IPS DF 6.9 (cell line): ENCODE results near the gene NEK2.
"Not testable (repeated sequence)": the region's sequence is repeated elsewhere in the genome, so short reads cannot be mapped to it uniquely, and the experiment has no call there.

Experiments used
- DNase-seq: peaks from one replicate; pipeline ENCODE4 v3.0.0-alpha.2; 2013; ENCODE audit warnings: low read depth, low spot score
- H3K27ac ChIP-seq: one replicate; pipeline ENCODE4 v1.5.1; 2013; ENCODE audit warnings: low read length, control low read depth
- H3K27me3 ChIP-seq: 2 replicates; pipeline ENCODE4 v1.6.1; 2013; ENCODE audit warnings: mild to moderate bottlenecking, low read length; ENCODE audit not compliant: control insufficient read depth, insufficient read depth
- H3K36me3 ChIP-seq: 2 replicates; pipeline ENCODE4 v1.6.1; 2013; ENCODE audit warnings: low read length; ENCODE audit not compliant: control insufficient read depth, insufficient read depth
- H3K4me1 ChIP-seq: 2 replicates; pipeline ENCODE4 v1.6.1; 2013; ENCODE audit warnings: low read length; ENCODE audit not compliant: control insufficient read depth, insufficient read depth
- H3K4me3 ChIP-seq: 2 replicates; pipeline ENCODE4 v1.5.1; 2013; ENCODE audit warnings: mild to moderate bottlenecking, low read length
- H3K9me3 ChIP-seq: 2 replicates; pipeline ENCODE4 v1.6.1; 2013; ENCODE audit warnings: low read length, inconsistent platforms; ENCODE audit not compliant: control insufficient read depth, insufficient read depth
- WGBS: extraction: QIAGEN DNeasy Blood & Tissue Kit; methylation state at CpG from one replicate; pipeline ENCODE4 v1.1.7; 2013; ENCODE audit warnings: mixed read lengths, missing lambda C conversion rate; ENCODE audit not compliant: insufficient read length, insufficient coverage; 5-methylcytosine and 5-hydroxymethylcytosine counted together

NEK2 gene

GRCh38 chr1:211693911-211694310 is 18.5 kb upstream of the NEK2 start:
- no CpG with 5 or more reads among the region's 5 CpGs for WGBS

GRCh38 chr1:211688421-211688820 is 13.0 kb upstream of the NEK2 start:
- no peaks in the 10 kb centered on the region for H3K4me1 ChIP-seq
- no peaks in the 10 kb centered on the region for H3K36me3 ChIP-seq
- no peaks in the 10 kb centered on the region for H3K9me3 ChIP-seq
- WGBS = no CpG with 5 or more reads among the region's 2 CpGs
- no peak overlapping the region for H3K27ac ChIP-seq
- no peak for DNase-seq
- no peaks in the 10 kb centered on the region for H3K27me3 ChIP-seq
- H3K4me3 ChIP-seq = no peak overlapping the region

More at GRCh38 chr1:211693911-211694310, 18.5 kb upstream of the NEK2 start:
- not testable (repeated sequence) for H3K4me3 ChIP-seq, H3K36me3 ChIP-seq, H3K9me3 ChIP-seq, H3K27ac ChIP-seq, H3K27me3 ChIP-seq, DNase-seq, H3K4me1 ChIP-seq

GRCh38 chr1:211687462-211688215 is 12.2 kb upstream of the NEK2 start:
- H3K27me3 ChIP-seq = no peaks in the 10 kb centered on the region
- H3K36me3 ChIP-seq = no peaks in the 10 kb centered on the region
- H3K4me1 ChIP-seq = no peaks in the 10 kb centered on the region
- no peak overlapping the region for H3K27ac ChIP-seq
- no CpG with 5 or more reads among the region's 16 CpGs for WGBS
- H3K9me3 ChIP-seq = no peaks in the 10 kb centered on the region
- DNase-seq = no peak
- no peak overlapping the region for H3K4me3 ChIP-seq

GRCh38 chr1:211685823-211686222 is 10.4 kb upstream of the NEK2 start:
- 100% methylated on average over 1 of the region's 7 CpGs for WGBS
- Histone ChIP-seq H3K9me3 (no peaks in the 10 kb centered on the region), H3K27me3 (no peaks in the 10 kb centered on the region), H3K36me3 (no peaks in the 10 kb centered on the region), H3K27ac (no peak overlapping the region), H3K4me1 (no peaks in the 10 kb centered on the region; the same call in 1 of the 2 replicates), H3K4me3 (no peak overlapping the region)
- no peak for DNase-seq

- DNase-seq = no peak
- Histone ChIP-seq H3K9me3 (no peaks in the 10 kb centered on the region), H3K4me3 (no peak overlapping the region), H3K27ac (no peak overlapping the region), H3K36me3 (no peaks in the 10 kb centered on the region), H3K27me3 (no peaks in the 10 kb centered on the region), H3K4me1 (no peaks in the 10 kb centered on the region; the same call in 1 of the 2 replicates)
- WGBS = no CpG with 5 or more reads among the region's 3 CpGs
These were observed 9.4 kb upstream of the NEK2 start for GRCh38 chr1:211684791-211685190.

- Histone ChIP-seq H3K27ac (no peak overlapping the region), H3K36me3 (no peaks in the 10 kb centered on the region)
- no CpG with 5 or more reads among the region's 3 CpGs for WGBS
These were observed 8.9 kb upstream of the NEK2 start for GRCh38 chr1:211684331-211684730.

GRCh38 chr1:211683396-211684297 is 8.2 kb upstream of the NEK2 start:
- Histone ChIP-seq H3K4me3 (no peak overlapping the region), H3K9me3 (no peaks in the 10 kb centered on the region), H3K4me1 (no peaks in the 10 kb centered on the region; the same call in 1 of the 2 replicates), H3K27ac (no peak overlapping the region), H3K36me3 (no peaks in the 10 kb centered on the region), H3K27me3 (no peaks in the 10 kb centered on the region)
- no CpG with 5 or more reads among the region's 8 CpGs for WGBS
- no peak for DNase-seq

More at GRCh38 chr1:211684331-211684730, 8.9 kb upstream of the NEK2 start:
- Histone ChIP-seq H3K4me1 (no peaks in the 10 kb centered on the region; the same call in 1 of the 2 replicates), H3K4me3 (no peak overlapping the region), H3K27me3 (no peaks in the 10 kb centered on the region), H3K9me3 (no peaks in the 10 kb centered on the region)
- no peak for DNase-seq

GRCh38 chr1:211682186-211682585 is 6.8 kb upstream of the NEK2 start:
- not testable (repeated sequence) for H3K36me3 ChIP-seq, H3K27me3 ChIP-seq, H3K4me1 ChIP-seq, H3K4me3 ChIP-seq, H3K9me3 ChIP-seq, H3K27ac ChIP-seq, DNase-seq
- WGBS = no CpG with 5 or more reads among the region's 7 CpGs

- H3K27me3 ChIP-seq = no peaks in the 10 kb centered on the region
- no peaks in the 10 kb centered on the region for H3K9me3 ChIP-seq
- no peaks in the 10 kb centered on the region for H3K36me3 ChIP-seq
- H3K4me3 ChIP-seq = no peak overlapping the region
- DNase-seq = no peak
- no peak overlapping the region for H3K27ac ChIP-seq
- H3K4me1 ChIP-seq = no peaks in the 10 kb centered on the region; the same call in 1 of the 2 replicates
- no CpG with 5 or more reads among the region's 9 CpGs for WGBS
These were observed 5.4 kb upstream of the NEK2 start for GRCh38 chr1:211680752-211681327.

- Histone ChIP-seq H3K27me3 (no peaks in the 10 kb centered on the region), H3K4me1 (peaks cover 2% of the 10 kb centered on the region; the same call in 1 of the 2 replicates), H3K36me3 (no peaks in the 10 kb centered on the region), H3K9me3 (no peaks in the 10 kb centered on the region), H3K27ac (no peak overlapping the region), H3K4me3 (no peak overlapping the region)
- no peak for DNase-seq
- no CpG with 5 or more reads among the region's 6 CpGs for WGBS
These were observed 2.2 kb upstream of the NEK2 start for GRCh38 chr1:211677659-211678058.
